ENCODE measurements around the gene C9. TPM values are rescaled to one million over a fixed set of nuclear protein-coding genes. Genes with fewer than 3 reads are reported as not detected.
"Not testable (repeated sequence)": the region's sequence is repeated elsewhere in the genome, so short reads cannot be mapped to it uniquely, and the experiment has no call there.

The C9 gene
- total RNA-seq, 3 donors from 2014 or later: 0.12 TPM; not detected in 2

GRCh38 chr5:39249069-39249468 is 115.2 kb downstream of the C9 start:
- no peaks in the 10 kb centered on the region for H3K4me1 ChIP-seq (ENCODE audit: low read depth)
- no peak overlapping the region for H3K4me3 ChIP-seq
- H3K9me3 ChIP-seq: no peaks in the 10 kb centered on the region
- intact Hi-C loops (cut with DNase I, micrococcal nuclease): no loop called here
- ATAC-seq: no peak
- H3K36me3 ChIP-seq (ENCODE audit: low read depth): no peaks in the 10 kb centered on the region
- DNase-seq: no peak
- no peak for TF ChIP-seq CTCF (IDR thresholded peaks at IDR 0.05)

GRCh38 chr5:39240750-39241149 is 123.5 kb downstream of the C9 start:
- Histone ChIP-seq H3K4me1 (ENCODE audit: low read depth) (no peaks in the 10 kb centered on the region), H3K9me3 (no peaks in the 10 kb centered on the region), H3K4me3 (no peak overlapping the region), H3K36me3 (ENCODE audit: low read depth) (no peaks in the 10 kb centered on the region)
- ATAC-seq (no peak), DNase-seq (no peak)
- intact Hi-C loops (cut with DNase I, micrococcal nuclease): no loop called here
- TF ChIP-seq CTCF (IDR thresholded peaks at IDR 0.05): no peak

- Histone ChIP-seq H3K36me3 (ENCODE audit: low read depth) (no peaks in the 10 kb centered on the region), H3K9me3 (no peaks in the 10 kb centered on the region), H3K4me3 (no peak overlapping the region), H3K4me1 (ENCODE audit: low read depth) (no peaks in the 10 kb centered on the region)
- DNase-seq (no peak), ATAC-seq (no peak)
- TF ChIP-seq CTCF (IDR thresholded peaks at IDR 0.05): no peak
- intact Hi-C loops (cut with DNase I, micrococcal nuclease): no loop called here
Observed at GRCh38 chr5:39238366-39239105, 125.8 kb downstream of the C9 start.

- DNase-seq (no peak), ATAC-seq (no peak)
- no peak for TF ChIP-seq CTCF (IDR thresholded peaks at IDR 0.05)
- Histone ChIP-seq H3K36me3 (ENCODE audit: low read depth) (no peaks in the 10 kb centered on the region), H3K4me1 (ENCODE audit: low read depth) (no peaks in the 10 kb centered on the region), H3K9me3 (no peaks in the 10 kb centered on the region), H3K4me3 (no peak overlapping the region)
- intact Hi-C loops (cut with DNase I, micrococcal nuclease): no loop called here
Observed at GRCh38 chr5:39236718-39237117, 127.6 kb downstream of the C9 start.

- Histone ChIP-seq H3K9me3 (no peaks in the 10 kb centered on the region), H3K4me1 (ENCODE audit: low read depth) (no peaks in the 10 kb centered on the region), H3K4me3 (no peak overlapping the region), H3K36me3 (ENCODE audit: low read depth) (no peaks in the 10 kb centered on the region)
- ATAC-seq (no peak), DNase-seq (no peak)
- intact Hi-C loops (cut with DNase I, micrococcal nuclease): no loop called here
- no peak for TF ChIP-seq CTCF (IDR thresholded peaks at IDR 0.05)
Observed at GRCh38 chr5:39235648-39236047, 128.6 kb downstream of the C9 start.

GRCh38 chr5:39234494-39234893 is 129.8 kb downstream of the C9 start:
- H3K36me3 ChIP-seq (ENCODE audit: low read depth); DNase-seq; ATAC-seq; H3K9me3 ChIP-seq; H3K4me1 ChIP-seq (ENCODE audit: low read depth); intact Hi-C loops (cut with DNase I, micrococcal nuclease); H3K4me3 ChIP-seq: not testable (repeated sequence)

Other genes starting within 250 kb of the C9 start
- gene FYB1, start 144.9 kb downstream of the C9 start, total RNA-seq: 10 to 100 TPM; 11.5 to 19.4 (median 13.1) TPM
- gene DAB2, start 60.5 kb upstream of the C9 start, total RNA-seq: 10 to 100 TPM; 55.7 to 75.1 (median 65.8) TPM

All from mucosa of descending colon (tissue), 3 donors.